IPS-NIHi11 (cell line): ENCODE data around the gene ADCY1.

Experiments used
- DNase-seq: peaks from one replicate; pipeline ENCODE4 v3.0.0; 2012; ENCODE audit warnings: mixed read lengths, low spot score

Gene ADCY1

GRCh38 chr7:45578022-45578421, 3.9 kb downstream of the ADCY1 start:
- no peak for DNase-seq

DNA sequence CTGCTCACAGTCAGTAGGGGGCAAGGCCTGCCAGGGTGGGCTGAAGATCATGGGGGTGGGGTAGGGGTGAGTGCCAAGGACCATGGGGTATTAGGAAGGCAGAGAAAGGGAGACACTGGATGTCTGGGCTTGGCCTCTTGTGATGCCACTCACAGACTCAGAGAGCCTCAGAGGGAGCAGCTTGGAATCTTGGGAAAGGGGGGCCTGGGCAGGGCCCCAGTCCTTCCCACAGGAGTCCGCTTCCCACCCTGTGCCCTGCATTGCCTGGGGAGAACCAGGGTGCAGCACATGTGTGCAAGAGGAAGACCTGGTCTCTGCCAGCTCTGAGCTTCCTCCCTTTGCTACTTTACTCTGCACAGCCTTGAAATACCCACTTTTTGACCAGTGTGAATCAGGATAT, 4.3 kb downstream of the ADCY1 start:
- no peak for DNase-seq

DNA sequence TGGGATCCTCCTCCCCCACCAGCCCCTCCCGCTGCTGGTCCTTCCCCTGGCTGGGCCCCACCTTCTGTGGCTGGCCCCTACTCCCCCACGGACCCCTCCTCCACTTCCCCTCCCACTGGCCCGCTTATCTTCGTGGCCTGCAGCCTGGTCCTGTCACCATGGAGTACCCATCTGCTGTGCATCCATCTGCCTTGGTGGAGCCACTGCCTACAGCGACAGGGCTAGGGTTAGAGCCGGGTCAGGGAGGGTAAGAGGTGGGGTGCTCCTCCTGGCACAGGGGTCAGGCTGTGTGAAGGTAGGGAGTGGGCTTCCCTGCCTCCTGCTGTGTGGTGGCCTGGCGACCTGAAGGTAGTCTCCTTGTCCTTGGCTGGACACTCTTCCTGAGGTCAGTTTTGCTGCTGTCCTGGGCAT, 5.2 kb downstream of the ADCY1 start:
- DNase-seq, result no peak

DNA sequence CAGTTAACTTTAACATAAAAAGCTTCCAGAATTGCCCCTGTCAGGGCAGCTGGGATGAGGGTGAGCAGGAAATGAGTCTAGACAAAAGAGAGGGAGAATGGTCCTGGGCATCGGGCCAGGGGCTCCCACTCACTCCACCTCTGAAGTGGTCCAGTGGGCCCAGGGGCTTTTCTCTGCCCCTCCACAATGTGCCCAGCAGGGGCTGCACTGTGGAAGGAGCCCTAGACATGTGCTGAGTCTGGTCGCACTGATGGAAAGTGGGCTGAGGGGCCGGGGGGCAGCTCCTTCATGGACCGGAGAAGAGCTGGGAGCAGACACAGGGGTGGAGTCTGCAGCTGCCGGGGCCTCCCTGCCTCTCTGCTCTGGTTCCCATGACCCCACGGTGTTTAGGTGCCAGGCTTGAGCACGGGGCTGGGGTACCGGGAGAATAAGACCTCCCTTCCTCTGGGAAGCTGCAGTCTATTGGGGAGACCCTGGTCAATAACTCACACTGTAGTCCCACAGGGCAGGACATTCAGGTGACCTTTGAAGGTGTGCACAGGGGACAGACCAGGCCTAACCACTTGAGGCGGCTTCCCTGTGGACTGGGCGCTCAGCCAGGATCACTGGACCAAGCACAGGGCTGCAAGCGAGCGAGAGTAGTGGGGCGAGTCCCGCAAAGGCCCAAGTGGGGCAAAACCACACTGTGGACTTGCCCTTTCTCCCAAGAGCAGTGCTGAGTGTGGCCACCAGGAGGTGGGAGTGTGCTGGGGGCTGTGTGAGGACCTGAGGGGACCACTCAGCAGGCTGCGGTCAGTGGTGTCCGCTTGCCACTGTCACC, 6.1 kb downstream of the ADCY1 start:
- DNase-seq, result peak; percentile 56

GRCh38 chr7:45581271-45581780, 7.2 kb downstream of the ADCY1 start:
- DNase-seq, result no peak

- peak; percentile 48 for DNase-seq
Observed at GRCh38 chr7:45582136-45582749, 8.1 kb downstream of the ADCY1 start.

- peak; percentile 57 for DNase-seq
Observed at GRCh38 chr7:45582868-45583277, 8.7 kb downstream of the ADCY1 start.

GRCh38 chr7:45583296-45583695, 9.1 kb downstream of the ADCY1 start:
- DNase-seq, result no peak

GRCh38 chr7:45584261-45585210, 10.4 kb downstream of the ADCY1 start:
- no peak for DNase-seq

DNA sequence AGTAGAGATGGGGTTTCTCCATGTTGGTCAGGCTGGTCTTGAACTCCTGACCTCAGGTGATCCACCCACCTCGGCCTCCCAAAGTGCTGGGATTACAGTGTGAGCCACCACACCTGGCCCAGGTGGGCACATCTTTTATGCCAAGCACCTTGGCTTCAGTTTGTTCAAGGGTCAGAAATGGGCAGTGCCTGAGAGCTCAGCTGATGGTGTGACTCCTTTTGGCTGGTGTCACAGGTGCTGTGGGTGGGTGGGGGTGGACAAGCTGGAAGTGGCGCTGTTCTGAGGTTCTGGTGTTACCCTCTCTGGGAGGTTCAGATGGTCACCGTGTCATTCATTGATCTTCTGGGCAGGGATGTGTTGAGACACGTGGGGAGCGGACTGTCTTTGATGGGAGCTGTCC, 11.5 kb downstream of the ADCY1 start:
- no peak for DNase-seq

- no peak for DNase-seq
Observed at GRCh38 chr7:45586542-45587520, 12.7 kb downstream of the ADCY1 start.

DNA sequence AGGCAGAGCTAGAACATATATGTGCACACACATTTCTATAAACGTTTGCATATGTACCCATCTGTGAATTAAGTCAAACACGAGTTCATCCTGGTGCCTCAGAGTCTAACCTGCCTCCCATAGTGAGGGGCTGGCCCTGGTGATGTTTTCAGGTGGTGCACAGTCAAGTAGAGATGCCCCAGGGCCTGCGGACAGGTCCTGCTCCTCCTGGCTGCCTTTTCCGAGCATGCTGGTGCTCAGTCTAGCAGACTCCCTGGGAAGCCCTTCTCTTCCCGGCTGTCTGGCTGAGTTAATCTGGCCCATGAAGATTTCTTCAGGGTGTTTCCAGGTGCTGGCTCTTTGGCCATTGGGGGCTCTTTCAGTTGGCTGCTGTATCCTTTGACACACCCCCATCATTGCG, 14.3 kb downstream of the ADCY1 start:
- no peak for DNase-seq

DNA sequence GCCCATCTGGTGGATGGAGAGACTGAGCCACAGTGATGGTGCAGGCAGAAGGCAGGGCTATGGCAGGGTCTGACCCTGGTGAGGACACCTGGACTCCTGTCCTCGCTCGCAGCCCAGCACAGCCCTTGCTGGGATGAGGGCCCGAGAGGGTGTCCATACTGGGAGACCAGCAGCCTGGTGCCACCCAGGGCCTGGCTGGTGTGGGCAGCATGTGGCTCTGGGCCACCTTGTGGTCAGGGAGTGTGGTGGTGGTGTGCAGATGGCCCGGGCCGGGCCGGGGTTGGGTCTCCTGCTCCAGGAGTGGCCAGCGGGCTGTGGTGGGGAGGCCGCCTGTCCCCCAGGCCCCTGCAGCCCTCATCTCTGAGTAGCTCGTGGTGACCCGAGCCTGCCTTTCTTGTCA, 14.9 kb downstream of the ADCY1 start:
- no peak for DNase-seq

DNA sequence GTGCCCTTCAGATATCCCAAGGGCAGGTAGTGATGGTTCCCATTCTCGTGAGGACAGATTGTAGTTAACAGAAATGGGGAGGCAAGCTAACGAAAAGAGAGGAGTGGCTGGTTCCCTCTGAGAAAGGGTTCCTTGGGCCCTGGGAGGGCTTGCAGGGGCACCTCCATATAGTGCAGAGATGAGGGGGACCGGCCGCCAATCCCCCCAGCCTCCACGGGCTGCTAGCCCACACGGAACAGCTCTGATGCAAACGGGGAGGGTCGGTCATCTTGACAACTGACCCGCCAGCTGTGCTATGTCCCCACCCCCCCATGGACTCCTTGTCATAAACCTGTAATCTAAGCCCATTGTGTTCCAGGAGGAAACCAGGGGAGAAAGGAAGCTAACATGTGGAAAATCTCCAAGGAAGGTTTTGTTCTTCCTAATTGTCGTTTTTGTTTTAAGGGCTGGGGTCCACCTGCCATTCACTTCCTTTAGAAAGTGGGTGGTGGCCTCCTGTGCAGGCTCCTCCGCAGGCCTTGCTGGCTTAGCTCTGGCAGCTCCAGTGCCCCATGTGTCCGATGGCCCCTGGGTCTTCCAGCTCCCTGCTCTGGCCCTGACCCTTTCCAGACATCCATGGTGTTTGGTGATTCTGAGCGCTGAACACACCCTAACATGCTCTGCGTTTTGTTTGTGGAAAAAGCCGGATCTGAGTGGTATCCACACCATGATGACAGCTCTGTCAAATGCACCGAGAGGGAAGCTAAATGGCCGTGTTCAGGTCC, 15.9 kb downstream of the ADCY1 start:
- DNase-seq, result no peak

DNA sequence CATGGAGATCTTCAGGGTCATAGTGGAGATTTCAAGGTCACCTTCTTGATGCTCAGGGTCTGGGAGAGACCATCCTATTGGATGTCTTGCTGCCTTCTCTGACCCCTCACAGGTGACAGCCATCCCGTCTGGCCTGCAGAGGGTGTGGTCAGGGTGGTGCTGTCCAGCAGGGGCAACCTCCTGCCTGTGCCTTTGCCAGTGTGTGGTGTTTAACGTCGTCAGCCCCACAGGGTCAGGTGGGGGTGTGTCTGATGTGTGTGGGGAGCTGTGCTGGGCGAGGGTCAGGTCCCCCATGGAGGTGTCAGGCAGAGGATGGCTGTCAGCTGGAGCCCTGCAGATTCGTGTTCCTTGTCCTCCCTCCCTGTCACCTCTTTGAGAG, 16.5 kb downstream of the ADCY1 start:
- no peak for DNase-seq

DNA sequence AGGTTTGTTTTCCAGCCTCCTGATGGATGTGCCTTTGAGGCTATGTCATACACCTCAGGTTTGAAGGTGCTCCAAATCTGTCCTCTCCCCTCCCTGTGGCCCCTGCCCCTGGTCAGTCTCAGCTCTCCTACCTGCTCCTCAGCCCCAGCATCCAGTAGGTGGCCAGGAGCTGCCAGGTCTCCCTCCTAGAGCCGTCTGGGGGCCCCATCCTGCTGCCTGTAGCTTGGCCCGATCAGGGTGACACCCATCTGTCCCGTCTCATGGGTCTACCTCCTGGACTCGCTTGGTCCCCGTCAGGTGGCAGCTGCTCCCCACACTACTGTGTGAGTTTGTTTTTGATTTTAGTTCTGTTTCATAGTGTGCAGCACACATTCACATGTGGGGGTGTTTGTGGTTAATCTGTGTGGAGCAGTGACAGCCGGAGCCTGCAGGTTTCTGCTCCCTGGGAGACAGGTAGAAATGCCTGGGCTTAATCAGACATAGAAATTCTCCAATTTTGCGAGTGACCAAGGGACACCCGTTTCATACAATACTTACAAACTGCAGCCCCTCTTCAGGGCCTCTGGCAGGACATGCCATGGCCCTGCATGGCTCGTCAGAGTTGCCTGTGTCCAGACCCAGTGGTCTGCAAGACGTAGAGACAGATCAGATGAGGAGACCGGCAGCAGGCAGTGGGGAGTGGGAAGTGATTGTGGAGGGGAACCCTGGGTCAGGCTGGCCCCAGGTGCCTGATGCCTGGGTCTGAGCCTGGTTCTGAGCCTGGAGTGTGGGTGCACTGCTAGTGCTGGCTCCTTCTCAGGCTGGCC, 17.1 kb downstream of the ADCY1 start:
- no peak for DNase-seq

DNA sequence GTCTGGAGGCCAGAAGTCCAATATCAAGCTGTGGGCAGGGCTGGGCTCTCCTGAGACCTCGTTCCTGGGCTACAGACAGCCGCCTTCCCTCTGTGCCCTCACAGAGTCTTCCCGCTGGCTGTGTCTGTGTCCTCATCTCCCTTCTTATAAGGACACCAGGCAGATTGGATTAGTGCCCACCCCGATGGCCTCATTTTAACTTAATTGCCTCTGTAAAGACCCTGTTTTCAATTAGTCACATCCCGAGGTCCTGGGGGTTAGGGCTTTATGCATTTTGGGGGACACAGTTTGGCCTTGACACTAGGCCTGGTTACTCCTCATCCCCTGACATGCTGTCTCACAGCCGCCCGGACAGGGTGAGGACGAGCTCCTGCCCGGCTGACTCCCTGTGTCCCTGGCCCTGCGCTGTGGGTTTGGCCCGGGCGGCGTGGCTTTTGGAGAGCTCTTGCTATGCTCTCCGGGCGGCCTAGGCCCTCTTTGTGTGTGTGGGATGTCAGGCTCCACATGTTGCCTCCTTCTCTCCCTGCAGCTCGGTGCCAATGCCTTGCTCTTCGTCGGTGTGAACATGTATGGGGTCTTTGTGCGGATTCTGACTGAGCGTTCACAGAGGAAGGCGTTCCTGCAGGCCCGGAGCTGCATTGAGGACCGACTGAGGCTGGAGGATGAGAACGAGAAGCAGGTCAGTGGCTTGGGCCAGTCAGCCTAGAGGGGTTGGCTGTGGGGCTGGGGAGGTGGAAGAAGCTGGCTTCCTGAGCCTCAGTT, 18.2 kb downstream of the ADCY1 start:
- no peak for DNase-seq

DNA sequence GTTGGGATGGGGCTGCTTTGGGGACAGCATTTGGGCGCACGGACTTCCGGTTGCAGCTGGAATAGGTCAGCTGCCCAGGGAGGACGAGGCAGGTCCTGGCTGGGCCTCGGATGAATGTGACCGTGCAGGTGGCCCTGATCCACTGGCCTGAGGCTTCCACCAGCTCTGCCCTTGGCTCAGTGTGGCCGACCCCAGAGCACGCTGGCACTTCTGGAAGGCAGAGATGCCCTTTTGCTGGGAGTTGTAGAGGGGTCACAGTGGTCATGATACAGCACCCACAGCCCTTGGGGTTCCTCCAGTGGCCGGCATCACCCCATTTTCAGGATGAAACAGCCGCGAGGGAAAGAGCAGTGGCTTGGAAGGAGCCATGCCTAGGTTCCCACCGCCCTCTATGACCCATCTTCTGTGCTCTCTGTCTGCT, 19.0 kb downstream of the ADCY1 start:
- no peak for DNase-seq

- no peak for DNase-seq
Observed at GRCh38 chr7:45593877-45594276, 19.7 kb downstream of the ADCY1 start.
